Endothelial cell of umbilical vein (primary cell): ENCODE results near the gene RNF133. TPM values are rescaled to one million over a fixed set of nuclear protein-coding genes. Genes with fewer than 3 reads are reported as not detected.

Experiments used
- BruUV-seq: library from RNA; stranded (reverse); fragments of 400-500 nt; replicated peaks from 2 replicates; lab custom pipeline; 2021; lab: Mats Ljungman, UMichigan
- CTCF ChIA-PET: fragments of 300-600, 350-600 bp; sonication (Branson Sonifier 250); formaldehyde crosslinking; loops from one replicate; lab custom pipeline; 2021; ENCODE audit warnings: antibody characterized with exemption, inconsistent platforms; lab: Charles Lee
- POLR2A ChIA-PET: fragments of 300-600, 350-600 bp; sonication (Branson Sonifier 250); formaldehyde crosslinking; loops from one replicate; lab custom pipeline; 2021; ENCODE audit warnings: antibody characterized with exemption, inconsistent platforms; lab: Charles Lee
- DNase-seq: peaks from one replicate; pipeline ENCODE4 v3.0.0-alpha.2; 2011; ENCODE audit warnings: low read depth, low spot score
- FAIRE-seq: peaks from 2 replicates; lab custom pipeline; 2011; peaks lifted over from hg19 to GRCh38; lab: Jason Lieb, UNC
- H2AFZ ChIP-seq: 2 replicates; pipeline ENCODE4 v1.6.0; 2012; ENCODE audit warnings: low read depth, low read length, control low read depth, inconsistent platforms
- H3K27ac ChIP-seq: 2 replicates; pipeline ENCODE4 v1.5.1; 2011; ENCODE audit warnings: low read depth, mild to moderate bottlenecking, control low read depth, low read length, moderate library complexity; ENCODE audit not compliant: insufficient read depth
- H3K27me3 ChIP-seq, 2 experiments: 2 replicates each; pipeline versions ENCODE4 v1.6.0 to v1.6.1; 2011; ENCODE audit warnings: low read length in 2 of 2, mixed read lengths in 1 of 2; ENCODE audit not compliant: control insufficient read depth in 2 of 2, insufficient read depth in 2 of 2
- H3K36me3 ChIP-seq, 2 experiments: 2 replicates in 1 of 2; 3 replicates in 1 of 2; pipeline ENCODE4 v1.5.1; 2011; ENCODE audit warnings: low read length in 2 of 2, mild to moderate bottlenecking in 1 of 2, moderate library complexity in 1 of 2; ENCODE audit not compliant: control insufficient read depth in 2 of 2, insufficient read depth in 2 of 2; ENCODE audit errors: extremely low read depth in 1 of 2
- H3K4me1 ChIP-seq: 3 replicates; pipeline ENCODE4 v1.5.1; 2011; ENCODE audit warnings: mild to moderate bottlenecking, low read length; ENCODE audit not compliant: control insufficient read depth, insufficient read depth; ENCODE audit errors: extremely low read depth
- H3K4me2 ChIP-seq: 2 replicates; pipeline ENCODE4 v1.6.1; 2011; ENCODE audit warnings: low read length, control low read depth, mixed read lengths; ENCODE audit not compliant: insufficient read depth
- H3K4me3 ChIP-seq, 3 experiments: fragments of 200-600 bp in 1 of 3; sonication (generic), shearing (Covaris generic) in 1 of 3; replicated peaks in 1 of 3; 2 replicates each; pipeline ENCODE4 v1.5.1; 2011 to 2016; ENCODE audit warnings: control low read depth in 3 of 3, low read length in 3 of 3, mild to moderate bottlenecking in 2 of 3, inconsistent platforms in 1 of 3, low read depth in 1 of 3, moderate library complexity in 1 of 3; ENCODE audit not compliant: insufficient read depth in 1 of 3
- H3K79me2 ChIP-seq: 2 replicates; pipeline ENCODE4 v1.6.0; 2012; ENCODE audit warnings: low read length, inconsistent platforms; ENCODE audit not compliant: control insufficient read depth, insufficient read depth
- H3K9ac ChIP-seq: replicated peaks from 2 replicates; pipeline ENCODE3; 2011; ENCODE audit warnings: low read length, control low read depth; ENCODE audit not compliant: insufficient read depth; ENCODE audit errors: extremely low read depth
- H3K9me1 ChIP-seq: replicated peaks from 3 replicates; pipeline ENCODE4 v1.6.0; 2011; ENCODE audit warnings: mild to moderate bottlenecking, low read length; ENCODE audit not compliant: control insufficient read depth, insufficient read depth; ENCODE audit errors: extremely low read depth
- H3K9me3 ChIP-seq: replicated peaks from 2 replicates; pipeline ENCODE4 v1.5.1; 2012; ENCODE audit warnings: low read length, inconsistent platforms; ENCODE audit not compliant: control insufficient read depth, insufficient read depth
- H4K20me1 ChIP-seq: replicated peaks from 2 replicates; pipeline ENCODE3; 2011; ENCODE audit warnings: mild to moderate bottlenecking, low read length; ENCODE audit not compliant: control insufficient read depth, insufficient read depth; ENCODE audit errors: extremely low read depth
- EZH2 ChIP-seq: IDR thresholded peaks from 2 replicates; pipeline ENCODE4 v1.6.1; 2012; ENCODE audit warnings: borderline replicate concordance, low read depth, mild to moderate bottlenecking, moderate library complexity, low read length, inconsistent platforms; ENCODE audit not compliant: severe bottlenecking
- FOS ChIP-seq: IDR thresholded peaks from 2 replicates; pipeline ENCODE4 v1.6.1; 2011; ENCODE audit warnings: mild to moderate bottlenecking, low read length, moderate library complexity, borderline replicate concordance; ENCODE audit not compliant: insufficient read depth
- GATA2 ChIP-seq: IDR thresholded peaks from 2 replicates; pipeline ENCODE4 v1.7.0; 2011; ENCODE audit warnings: low read depth, mild to moderate bottlenecking, moderate library complexity, mixed read lengths, low read length; ENCODE audit not compliant: insufficient read length, insufficient read depth
- JUN ChIP-seq: IDR thresholded peaks from 2 replicates; pipeline ENCODE4 v1.6.1; 2011; ENCODE audit warnings: borderline replicate concordance, low read depth; ENCODE audit not compliant: insufficient read length, insufficient read depth
- MYC ChIP-seq: IDR thresholded peaks from one replicate; pipeline ENCODE4 v1.6.1; 2011; ENCODE audit warnings: mild to moderate bottlenecking, low read depth, low read length
- POLR2A ChIP-seq: IDR thresholded peaks from 2 replicates; pipeline ENCODE4 v1.6.1; 2012; ENCODE audit warnings: low read depth, mild to moderate bottlenecking, control low read depth, low read length
- POLR2AphosphoS5 ChIP-seq: IDR thresholded peaks from 2 replicates; pipeline ENCODE4 v1.6.1; 2012; ENCODE audit warnings: low read depth, mild to moderate bottlenecking, control low read depth, low read length, moderate library complexity; ENCODE audit not compliant: insufficient read depth
- dilution Hi-C: fragments of 300-500 bp; cut with MboI; formaldehyde crosslinking; loops from one replicate; pipeline ENCODE4 v1.15.0; 2019; ENCODE audit warnings: low sequenced_read_pairs; ENCODE audit not compliant: extremely low pct_ligation_motif_present
- intact Hi-C: fragments of 100-400 bp; cut with micrococcal nuclease; formaldehyde crosslinking; loops from one replicate; pipeline ENCODE4 v1.10.0; 2022
- polyA plus RNA-seq, 4 experiments: library from polyadenylated mRNA; depleted of rRNA in 3 of 4; stranded (reverse) in 3 of 4; unstranded in 1 of 4; fragments of >200 nt; gene quantifications; 2 replicates each; pipeline versions ENCODE4 v1.2.1 to v1.2.3, GENCODE V29; 2011 to 2012; ENCODE audit warnings: missing spikeins in 1 of 4
- total RNA-seq: library from RNA; stranded (reverse); gene quantifications from 2 replicates; pipeline ENCODE4 v1.2.3, GENCODE V29; 2021
- TF ChIP-seq, protein P1 (sequence below): IDR thresholded peaks from 2 replicates; pipeline ENCODE4 v1.6.1; 2011; ENCODE audit not compliant: insufficient read depth, insufficient read length
- TF ChIP-seq, protein P2 (sequence below), 2 donors: IDR thresholded peaks; 1 replicate in 1 of 2; 2 replicates in 1 of 2; pipeline ENCODE4 v1.5.1; 2011; ENCODE audit warnings: low read length in 2 of 2, mild to moderate bottlenecking in 2 of 2, moderate library complexity in 2 of 2, control low read depth in 1 of 2, inconsistent platforms in 1 of 2, low read depth in 1 of 2; ENCODE audit not compliant: insufficient read depth in 1 of 2; ENCODE audit errors: extremely low read depth in 1 of 2

The RNF133 gene
- total and polyA plus RNA-seq, 2 donors (not counting 3 experiments of a cell fraction or from before 2014, with no cell fraction given), result 0.93 TPM; not detected in 1

DNA sequence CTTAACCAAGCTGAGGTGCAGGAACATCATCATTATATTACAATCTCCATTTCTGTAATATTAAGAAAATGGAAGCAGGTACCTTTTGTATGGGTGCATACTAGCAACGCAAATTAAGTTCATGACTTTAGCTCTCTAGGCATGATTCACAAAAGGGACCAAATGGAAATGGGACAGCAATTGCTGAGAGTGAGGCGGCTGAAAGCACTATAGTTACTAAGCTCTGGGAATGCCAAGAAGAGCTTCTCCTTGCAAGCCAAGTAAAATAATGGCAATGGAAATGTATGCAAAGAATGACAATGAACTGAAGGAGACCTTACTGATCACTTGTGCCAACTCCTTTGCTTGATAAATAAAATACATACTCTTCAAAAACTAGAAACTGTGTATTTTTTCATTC is 40.0 kb upstream of the RNF133 start:
- H4K20me1 ChIP-seq, result no peaks in the 10 kb centered on the region
- dilution Hi-C loops (no loop called here), intact Hi-C loops (no loop called here)
- H3K27ac ChIP-seq, result no peak overlapping the region
- H3K9me3 ChIP-seq, result no peaks in the 10 kb centered on the region
- DNase-seq, result no peak
- H2AFZ ChIP-seq, result no peak overlapping the region
- no peaks in the 10 kb centered on the region for H3K36me3 ChIP-seq
- H3K79me2 ChIP-seq, result no peaks in the 10 kb centered on the region
- no peaks in the 10 kb centered on the region for H3K9me1 ChIP-seq
- ChIA-PET POLR2A (interaction anchor here (0.7 kb wide), 1 partner anchor 11 kb away, joined by 6 read pairs; no protein-coding TSS in a partner anchor), CTCF (interaction anchor here (0.8 kb wide), 1 partner anchor 13 kb away, joined by 3 read pairs; no protein-coding TSS in a partner anchor)
- H3K27me3 ChIP-seq, result no peaks in the 10 kb centered on the region
- no peak for TF ChIP-seq MYC
- TF ChIP-seq EZH2, result no peak
- no peak for TF ChIP-seq GATA2
- TF ChIP-seq POLR2AphosphoS5, result no peak
- no peak for TF ChIP-seq POLR2A
- no peak for TF ChIP-seq FOS
- TF ChIP-seq, protein P1, sequence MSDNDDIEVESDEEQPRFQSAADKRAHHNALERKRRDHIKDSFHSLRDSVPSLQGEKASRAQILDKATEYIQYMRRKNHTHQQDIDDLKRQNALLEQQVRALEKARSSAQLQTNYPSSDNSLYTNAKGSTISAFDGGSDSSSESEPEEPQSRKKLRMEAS, result no peak
- no peak for TF ChIP-seq JUN
- TF ChIP-seq, protein P2, sequence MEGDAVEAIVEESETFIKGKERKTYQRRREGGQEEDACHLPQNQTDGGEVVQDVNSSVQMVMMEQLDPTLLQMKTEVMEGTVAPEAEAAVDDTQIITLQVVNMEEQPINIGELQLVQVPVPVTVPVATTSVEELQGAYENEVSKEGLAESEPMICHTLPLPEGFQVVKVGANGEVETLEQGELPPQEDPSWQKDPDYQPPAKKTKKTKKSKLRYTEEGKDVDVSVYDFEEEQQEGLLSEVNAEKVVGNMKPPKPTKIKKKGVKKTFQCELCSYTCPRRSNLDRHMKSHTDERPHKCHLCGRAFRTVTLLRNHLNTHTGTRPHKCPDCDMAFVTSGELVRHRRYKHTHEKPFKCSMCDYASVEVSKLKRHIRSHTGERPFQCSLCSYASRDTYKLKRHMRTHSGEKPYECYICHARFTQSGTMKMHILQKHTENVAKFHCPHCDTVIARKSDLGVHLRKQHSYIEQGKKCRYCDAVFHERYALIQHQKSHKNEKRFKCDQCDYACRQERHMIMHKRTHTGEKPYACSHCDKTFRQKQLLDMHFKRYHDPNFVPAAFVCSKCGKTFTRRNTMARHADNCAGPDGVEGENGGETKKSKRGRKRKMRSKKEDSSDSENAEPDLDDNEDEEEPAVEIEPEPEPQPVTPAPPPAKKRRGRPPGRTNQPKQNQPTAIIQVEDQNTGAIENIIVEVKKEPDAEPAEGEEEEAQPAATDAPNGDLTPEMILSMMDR (IDR thresholded peaks at IDR 0.05; ENCODE audit: extremely low read depth in 1 of 2, insufficient read depth in 1 of 2, low read depth in 1 of 2, low read length in 2 of 2), result no peak
- no peaks in the 10 kb centered on the region for H3K4me1 ChIP-seq
- no peak overlapping the region for H3K9ac ChIP-seq
- H3K4me2 ChIP-seq, result no peak overlapping the region
- BruUV-seq, result no TSS peak
- no peak for FAIRE-seq
- H3K4me3 ChIP-seq, result no peak overlapping the region
